ENCODE data around the gene EPC1.

EPC1 gene

DNA sequence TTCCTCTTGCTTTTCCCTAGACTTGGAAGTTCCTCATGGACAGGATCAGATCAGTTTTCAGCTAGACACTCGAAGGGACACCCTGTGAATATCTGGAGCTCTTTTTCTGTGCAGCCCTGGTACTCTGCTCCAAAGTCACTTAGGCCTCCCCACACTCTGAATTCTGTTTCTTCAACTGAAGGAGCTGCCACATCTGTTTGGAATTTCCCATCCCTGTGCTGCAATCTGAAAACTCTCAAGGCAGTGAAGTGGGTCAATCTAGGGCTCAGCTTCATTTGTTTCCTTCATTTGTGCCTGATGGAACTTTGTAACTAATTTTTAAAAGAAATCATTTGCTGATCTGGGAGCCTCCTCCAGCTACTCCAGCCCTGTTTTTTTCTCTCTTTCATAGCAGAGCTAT is 9.6 kb downstream of the EPC1 start:
- no peak for DNase-seq (ENCODE audit: low spot score)

DNA sequence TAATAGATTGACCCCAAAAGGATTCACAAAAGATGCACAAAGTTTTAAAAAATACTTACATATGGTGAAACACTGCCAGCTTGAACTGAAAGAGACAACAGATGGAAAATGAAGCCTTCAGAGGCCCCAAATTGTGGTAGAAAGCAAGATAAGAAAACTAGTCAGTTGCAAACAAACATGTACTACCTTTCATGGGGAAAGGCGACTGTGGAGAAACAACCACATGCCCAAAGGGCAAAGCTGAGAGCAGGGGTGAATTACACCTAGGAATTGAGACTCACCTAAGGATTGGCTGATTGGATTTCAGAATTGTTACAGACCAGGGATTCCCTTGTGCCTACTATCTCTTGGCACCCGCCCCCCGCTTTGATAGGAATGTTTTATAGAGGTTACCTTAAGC is 13.1 kb downstream of the EPC1 start:
- DNase-seq (ENCODE audit: low spot score) = no peak

GRCh38 chr10:32332299-32332750 is 14.6 kb downstream of the EPC1 start:
- peak; percentile 25 for DNase-seq (ENCODE audit: low spot score)

GRCh38 chr10:32331606-32332005 is 15.4 kb downstream of the EPC1 start:
- no peak for DNase-seq (ENCODE audit: low spot score)

DNA sequence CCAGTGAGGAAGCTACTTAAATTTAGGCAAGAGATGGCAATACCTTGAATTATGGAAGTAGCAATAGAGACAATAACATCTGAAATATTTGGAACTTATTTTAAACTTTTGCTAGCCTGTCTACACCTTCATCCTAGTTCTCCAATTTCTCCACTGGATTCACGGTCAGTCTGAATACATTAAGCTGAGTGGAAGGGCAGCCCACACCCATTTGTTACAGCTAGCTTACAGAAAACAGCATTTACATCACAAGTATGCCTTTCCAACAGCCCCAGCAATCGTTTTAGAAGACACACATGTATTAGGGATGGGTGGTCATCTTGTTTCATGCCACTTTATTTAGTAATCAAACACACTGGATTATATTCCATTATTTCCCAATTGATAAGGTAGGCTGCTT is 16.7 kb downstream of the EPC1 start:
- DNase-seq (ENCODE audit: low spot score) = no peak

DNA sequence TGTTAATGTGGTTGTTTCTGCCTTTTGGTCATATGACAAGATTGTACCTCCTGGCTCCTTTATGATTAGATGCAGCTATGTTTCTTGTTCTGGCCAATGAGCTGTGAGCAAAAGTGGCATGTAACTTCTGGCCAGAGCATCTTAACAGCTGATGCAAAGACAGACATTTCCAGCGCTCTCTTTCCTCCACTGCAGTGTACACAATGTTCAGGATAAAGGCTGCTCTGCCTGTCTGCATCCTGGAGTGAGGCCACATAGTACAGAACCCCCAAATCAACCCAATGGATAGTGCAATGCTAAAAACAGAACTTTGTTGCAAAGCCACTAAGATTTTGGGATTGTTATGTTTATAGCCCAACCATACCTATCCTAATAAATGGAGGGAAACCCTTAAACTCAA is 17.9 kb downstream of the EPC1 start:
- no peak for DNase-seq (ENCODE audit: low spot score)

GRCh38 chr10:32328499-32328898 is 18.5 kb downstream of the EPC1 start:
- no peak for DNase-seq (ENCODE audit: low spot score)

- DNase-seq (ENCODE audit: low spot score) = no peak
Measured at GRCh38 chr10:32327364-32327691, 19.6 kb downstream of the EPC1 start.

GRCh38 chr10:32326680-32327363 is 20.1 kb downstream of the EPC1 start:
- DNase-seq (ENCODE audit: low spot score) = no peak

- DNase-seq (ENCODE audit: low spot score) = no peak
Measured at GRCh38 chr10:32326119-32326518, 20.8 kb downstream of the EPC1 start.

DNA sequence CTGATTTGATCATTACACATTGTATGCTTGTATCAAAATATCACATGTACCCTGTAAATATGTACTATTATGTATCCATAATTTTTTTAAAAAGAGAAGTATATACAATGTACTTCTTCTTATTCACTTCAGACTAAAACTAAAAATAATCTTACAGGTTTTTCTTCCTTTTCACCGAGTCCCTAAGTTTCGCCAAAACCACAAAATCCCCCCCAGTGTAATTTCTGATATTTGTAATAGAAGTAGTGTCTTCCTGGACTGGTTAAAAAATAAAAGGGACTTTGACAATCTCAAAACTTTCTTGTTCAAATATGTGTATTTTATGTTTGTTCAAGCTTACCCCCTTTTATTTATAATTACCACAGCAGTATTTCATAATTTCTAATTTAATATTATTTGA is 23.9 kb downstream of the EPC1 start:
- no peak for DNase-seq (ENCODE audit: low spot score)

DNA sequence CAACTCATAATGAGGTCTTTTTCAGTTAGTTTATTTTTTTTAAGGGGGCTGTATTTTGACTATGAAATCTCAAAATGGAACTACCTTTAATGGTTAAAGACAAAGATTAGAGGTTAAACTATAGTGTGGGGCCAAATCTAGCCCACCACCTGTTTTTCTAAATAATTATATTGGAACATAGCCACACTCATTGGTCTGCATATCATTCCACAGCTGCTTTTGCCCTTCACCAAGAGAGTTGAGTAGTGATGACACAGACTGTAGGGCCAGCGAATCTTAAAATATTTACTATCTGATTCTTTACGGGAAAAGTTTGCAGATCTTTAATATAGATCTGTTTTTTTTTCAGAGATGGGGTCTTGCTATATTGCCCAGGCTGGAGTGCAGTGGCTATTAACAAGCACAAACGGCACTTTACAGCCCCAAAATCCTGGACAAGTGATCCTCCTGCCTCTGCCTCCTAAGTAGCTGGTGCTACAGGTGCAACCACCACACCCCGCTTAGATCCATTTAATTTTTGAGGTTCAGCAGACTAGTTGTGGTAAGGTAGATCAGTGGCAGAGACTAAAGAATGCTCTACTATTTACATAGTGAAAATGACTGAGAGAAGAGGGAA is 25.8 kb downstream of the EPC1 start:
- DNase-seq (ENCODE audit: low spot score) = no peak

GRCh38 chr10:32318476-32318896 is 28.5 kb downstream of the EPC1 start:
- peak; percentile 29 for DNase-seq (ENCODE audit: low spot score)

- DNase-seq (ENCODE audit: low spot score) = peak; percentile 56
Measured at GRCh38 chr10:32317795-32318357, 29.1 kb downstream of the EPC1 start.

- DNase-seq (ENCODE audit: low spot score) = no peak
Measured at GRCh38 chr10:32315424-32315823, 31.5 kb downstream of the EPC1 start.

- no peak for DNase-seq (ENCODE audit: low spot score)
Measured at GRCh38 chr10:32314588-32314987, 32.4 kb downstream of the EPC1 start.

GRCh38 chr10:32308027-32308603 is 38.8 kb downstream of the EPC1 start:
- DNase-seq (ENCODE audit: low spot score) = no peak

DNA sequence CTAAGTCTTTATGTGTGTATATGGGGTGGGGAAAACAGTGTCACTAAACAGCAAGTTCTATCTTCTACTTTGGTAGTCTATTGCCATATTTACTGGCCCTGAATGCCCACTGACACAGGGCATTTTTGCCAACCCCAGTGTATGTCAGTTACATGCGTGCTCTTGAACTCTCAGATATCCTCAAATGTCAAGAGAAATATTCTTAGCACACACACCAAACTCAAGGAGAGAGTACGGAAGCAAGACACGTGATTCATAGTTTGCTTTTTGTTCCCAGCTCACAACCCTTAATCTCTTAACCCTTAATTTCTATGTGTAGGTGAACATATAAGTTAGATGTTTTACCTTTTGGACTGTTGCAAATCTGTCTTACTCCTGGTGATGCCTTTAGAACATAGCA is 39.3 kb downstream of the EPC1 start:
- no peak for DNase-seq (ENCODE audit: low spot score)

DNA sequence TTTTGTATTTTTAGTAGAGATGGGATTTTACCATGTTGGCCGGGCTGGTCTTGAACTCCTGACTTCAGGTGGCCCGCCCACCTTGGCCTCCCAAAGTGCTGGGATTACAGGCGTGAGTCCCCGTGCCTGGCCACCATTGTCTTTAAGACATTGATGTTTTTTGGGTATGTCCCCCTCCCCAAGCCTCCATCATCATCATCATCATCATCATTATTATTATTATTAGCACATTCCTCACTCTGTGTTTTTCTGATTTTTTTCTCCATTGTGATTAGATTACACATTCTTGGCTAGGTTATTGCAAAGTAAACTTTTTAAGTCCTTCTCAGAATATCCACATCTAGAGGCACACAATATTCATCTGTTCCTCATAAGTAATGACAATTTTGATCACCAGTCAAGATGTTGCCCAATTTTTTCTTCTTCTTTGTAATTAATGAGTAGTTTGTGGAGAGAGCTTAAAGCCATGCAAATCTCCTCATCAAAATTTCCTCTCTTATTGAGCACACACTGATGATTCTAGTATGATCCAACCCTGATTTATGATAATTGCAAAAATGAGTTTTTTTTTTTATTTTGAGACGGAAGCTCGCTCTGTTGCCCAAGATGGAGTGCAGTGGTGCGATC is 47.5 kb downstream of the EPC1 start:
- DNase-seq (ENCODE audit: low spot score) = no peak

DNA sequence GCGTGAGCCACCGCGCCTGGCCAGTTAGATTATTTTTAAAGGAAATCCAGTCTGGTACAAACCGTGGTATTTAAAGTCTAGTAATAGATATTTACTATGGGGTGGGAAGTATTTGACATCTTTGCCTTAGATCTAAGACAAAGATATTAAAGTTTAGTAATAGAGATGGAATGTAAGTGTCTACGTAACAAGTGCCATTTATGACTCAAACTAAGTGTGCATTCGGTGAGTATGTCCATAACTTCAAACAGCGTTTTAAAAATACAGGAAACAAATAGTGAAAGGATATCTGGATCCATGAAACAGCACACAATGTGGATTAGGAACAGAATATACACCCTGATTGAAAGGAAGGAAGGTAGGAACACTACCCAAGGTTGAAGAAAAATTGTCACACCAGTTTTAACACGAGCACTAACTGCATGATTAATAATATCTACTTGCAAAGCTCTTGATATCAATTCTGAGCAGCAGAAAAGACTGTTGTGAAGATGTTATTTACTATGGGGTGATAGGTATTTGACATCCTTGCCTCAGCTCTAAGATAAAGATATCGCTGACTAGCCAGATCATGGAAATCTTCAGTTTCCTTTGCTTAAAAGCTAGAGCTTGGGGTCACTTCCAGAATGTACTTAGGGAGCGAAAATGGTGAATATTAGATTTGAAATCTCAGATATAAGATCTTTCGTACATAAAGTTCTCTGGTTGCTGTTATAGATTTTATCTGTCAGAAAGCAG is 48.7 kb downstream of the EPC1 start:
- no peak for DNase-seq (ENCODE audit: low spot score)

GRCh38 chr10:32295027-32295426 is 51.9 kb downstream of the EPC1 start:
- no peak for DNase-seq (ENCODE audit: low spot score)

- DNase-seq (ENCODE audit: low spot score) = no peak
Measured at GRCh38 chr10:32293581-32293980, 53.4 kb downstream of the EPC1 start.
